NCI-H345 treated with DMSO at 0.1 percent for 48 hours (cell line): ENCODE results near the gene GSG1.

Experiments used
- DNase-seq: peaks from one replicate; lab custom pipeline; 2025; ENCODE audit not compliant: unreplicated experiment; lab: John Stamatoyannopoulos, UW

GSG1 gene

GRCh38 chr12:13120413-13120812 is 16.9 kb upstream of the GSG1 start:
- no peak for DNase-seq

- DNase-seq = no peak
Measured at GRCh38 chr12:13119826-13120225, 16.4 kb upstream of the GSG1 start.

- DNase-seq = no peak
Measured at GRCh38 chr12:13117029-13117428, 13.6 kb upstream of the GSG1 start.

- DNase-seq = no peak
Measured at GRCh38 chr12:13116259-13116658, 12.8 kb upstream of the GSG1 start.

- DNase-seq = no peak
Measured at GRCh38 chr12:13114251-13115052, 11.0 kb upstream of the GSG1 start.

GRCh38 chr12:13112968-13113367 is 9.5 kb upstream of the GSG1 start:
- no peak for DNase-seq

GRCh38 chr12:13106666-13107065 is 3.2 kb upstream of the GSG1 start:
- no peak for DNase-seq

- DNase-seq = no peak
Measured at GRCh38 chr12:13105781-13106180, 2.3 kb upstream of the GSG1 start.

- no peak for DNase-seq
Measured at GRCh38 chr12:13104409-13104808, 942 bp upstream of the GSG1 start.

- no peak for DNase-seq
Measured at GRCh38 chr12:13102461-13103195, 839 bp downstream of the GSG1 start.

GRCh38 chr12:13101821-13102375 is 1.6 kb downstream of the GSG1 start:
- DNase-seq = peak; percentile 26

GRCh38 chr12:13100882-13101769 is 2.3 kb downstream of the GSG1 start:
- peak; percentile 83 for DNase-seq

GRCh38 chr12:13100605-13100881 is 2.9 kb downstream of the GSG1 start:
- DNase-seq = no peak

GRCh38 chr12:13099844-13100604 is 3.4 kb downstream of the GSG1 start:
- DNase-seq = no peak

GRCh38 chr12:13099066-13099843 is 4.2 kb downstream of the GSG1 start:
- no peak for DNase-seq

- DNase-seq = no peak
Measured at GRCh38 chr12:13097491-13098011, 5.9 kb downstream of the GSG1 start.

GRCh38 chr12:13095266-13095995 is 8.0 kb downstream of the GSG1 start:
- no peak for DNase-seq

- no peak for DNase-seq
Measured at GRCh38 chr12:13094367-13094766, 9.1 kb downstream of the GSG1 start.

- DNase-seq = no peak
Measured at GRCh38 chr12:13093848-13094220, 9.6 kb downstream of the GSG1 start.
